ENCODE measurements around the gene ENAH. TPM values are rescaled to one million over a fixed set of nuclear protein-coding genes. Genes with fewer than 3 reads are reported as not detected.

Gene ENAH
- total RNA-seq, 2 donors from 2014 or later: 50.5 to 59.5 TPM

DNA sequence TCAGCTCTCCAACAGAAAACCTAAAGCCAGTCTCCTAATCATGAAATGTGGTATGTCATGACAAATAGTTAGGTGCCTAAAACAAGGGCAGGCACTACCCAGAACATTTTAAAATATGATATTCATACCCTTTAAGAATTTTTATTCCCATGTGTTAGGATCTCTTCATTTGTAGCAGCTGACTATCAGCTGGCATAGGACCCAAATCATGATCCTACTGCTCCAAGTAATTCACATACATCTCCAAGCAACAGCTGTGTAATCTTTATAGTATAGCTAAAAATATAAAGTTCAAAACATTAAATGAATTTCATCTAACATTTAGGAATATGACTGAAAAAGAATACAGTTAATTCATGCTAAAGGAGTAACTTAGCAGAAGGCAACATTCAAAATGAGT is 57.5 kb downstream of the ENAH start:
- H3K27ac ChIP-seq: no peak overlapping the region
- H3K27me3 ChIP-seq: no peaks in the 10 kb centered on the region
- peaks cover 0 to 4% of the 10 kb centered on the region in 2 donors for H3K9me3 ChIP-seq
- H3K36me3 ChIP-seq: no peaks in the 10 kb centered on the region
- TF ChIP-seq, protein P1, sequence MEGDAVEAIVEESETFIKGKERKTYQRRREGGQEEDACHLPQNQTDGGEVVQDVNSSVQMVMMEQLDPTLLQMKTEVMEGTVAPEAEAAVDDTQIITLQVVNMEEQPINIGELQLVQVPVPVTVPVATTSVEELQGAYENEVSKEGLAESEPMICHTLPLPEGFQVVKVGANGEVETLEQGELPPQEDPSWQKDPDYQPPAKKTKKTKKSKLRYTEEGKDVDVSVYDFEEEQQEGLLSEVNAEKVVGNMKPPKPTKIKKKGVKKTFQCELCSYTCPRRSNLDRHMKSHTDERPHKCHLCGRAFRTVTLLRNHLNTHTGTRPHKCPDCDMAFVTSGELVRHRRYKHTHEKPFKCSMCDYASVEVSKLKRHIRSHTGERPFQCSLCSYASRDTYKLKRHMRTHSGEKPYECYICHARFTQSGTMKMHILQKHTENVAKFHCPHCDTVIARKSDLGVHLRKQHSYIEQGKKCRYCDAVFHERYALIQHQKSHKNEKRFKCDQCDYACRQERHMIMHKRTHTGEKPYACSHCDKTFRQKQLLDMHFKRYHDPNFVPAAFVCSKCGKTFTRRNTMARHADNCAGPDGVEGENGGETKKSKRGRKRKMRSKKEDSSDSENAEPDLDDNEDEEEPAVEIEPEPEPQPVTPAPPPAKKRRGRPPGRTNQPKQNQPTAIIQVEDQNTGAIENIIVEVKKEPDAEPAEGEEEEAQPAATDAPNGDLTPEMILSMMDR (IDR thresholded peaks at IDR 0.05): no peak
- DNase-seq (ENCODE audit: low spot score): no peak
- no peak overlapping the region for H3K4me3 ChIP-seq
- peaks cover 0 to 49% of the 10 kb centered on the region in 2 donors for H3K4me1 ChIP-seq

DNA sequence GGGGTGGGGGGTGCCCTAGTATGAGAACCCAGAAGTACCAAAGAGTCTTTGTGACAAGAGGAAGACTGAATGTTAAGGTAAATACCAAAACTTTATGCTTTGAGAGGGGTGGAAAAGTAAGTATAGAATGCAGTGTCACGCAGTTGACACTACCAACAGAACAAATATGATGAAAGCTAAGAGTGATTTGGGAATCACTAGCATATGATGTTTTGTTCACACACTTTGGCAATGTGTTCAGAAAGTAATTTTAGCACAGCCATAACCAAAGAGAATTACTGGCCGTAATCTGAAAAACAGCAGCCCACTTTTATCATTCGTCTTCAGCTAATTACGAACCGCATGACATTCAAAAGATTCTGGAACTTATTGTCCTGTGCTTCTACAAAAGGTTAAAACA is 59.5 kb downstream of the ENAH start:
- Histone ChIP-seq H3K9me3 (no peaks in the 10 kb centered on the region), H3K27me3 (no peaks in the 10 kb centered on the region), H3K4me1 (peaks cover 0 to 50% of the 10 kb centered on the region in 2 donors), H3K4me3 (no peak overlapping the region), H3K36me3 (no peaks in the 10 kb centered on the region), H3K27ac (peak overlapping the region; percentile 40 to 69)
- TF ChIP-seq, protein P1 (IDR thresholded peaks at IDR 0.05): no peak
- DNase-seq (ENCODE audit: low spot score): no peak

DNA sequence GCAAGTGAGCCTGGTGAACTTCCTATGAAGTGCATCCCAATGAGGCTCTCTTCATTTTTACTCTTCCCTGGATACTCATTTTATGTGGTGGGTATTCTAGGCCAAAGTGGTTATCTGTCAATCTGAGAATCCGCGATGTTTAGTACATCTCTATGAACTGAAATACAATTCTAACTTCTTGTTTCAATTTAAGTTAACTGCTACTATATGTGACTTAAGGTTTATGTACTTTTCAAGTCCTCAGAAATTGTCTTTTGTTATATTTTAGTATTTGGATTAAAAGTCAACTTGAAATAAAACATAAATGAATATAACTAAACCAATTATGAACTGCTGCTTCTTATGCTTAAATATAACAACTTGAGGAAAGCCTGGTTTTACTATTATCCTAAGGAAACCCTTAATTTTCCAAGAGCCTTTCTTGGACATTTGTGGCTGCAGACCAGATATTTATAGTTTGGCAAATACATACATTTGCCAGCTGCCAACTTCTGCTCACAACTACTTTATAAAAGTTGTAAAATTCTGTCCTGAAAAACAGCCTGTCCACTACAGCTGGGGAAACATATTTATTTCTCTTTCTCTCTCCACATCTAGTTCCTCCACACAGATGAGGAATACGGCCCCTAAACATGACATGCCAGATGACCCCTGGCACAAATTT is 60.4 kb downstream of the ENAH start:
- TF ChIP-seq, protein P1 (IDR thresholded peaks at IDR 0.05): no peak
- H3K4me3 ChIP-seq: no peak overlapping the region
- H3K27ac ChIP-seq: peak overlapping the region; percentile 31 to 69
- no peak for DNase-seq (ENCODE audit: low spot score)
- no peaks in the 10 kb centered on the region for H3K9me3 ChIP-seq
- no peaks in the 10 kb centered on the region for H3K27me3 ChIP-seq
- peaks cover 0 to 50% of the 10 kb centered on the region in 2 donors for H3K4me1 ChIP-seq
- no peaks in the 10 kb centered on the region for H3K36me3 ChIP-seq

DNA sequence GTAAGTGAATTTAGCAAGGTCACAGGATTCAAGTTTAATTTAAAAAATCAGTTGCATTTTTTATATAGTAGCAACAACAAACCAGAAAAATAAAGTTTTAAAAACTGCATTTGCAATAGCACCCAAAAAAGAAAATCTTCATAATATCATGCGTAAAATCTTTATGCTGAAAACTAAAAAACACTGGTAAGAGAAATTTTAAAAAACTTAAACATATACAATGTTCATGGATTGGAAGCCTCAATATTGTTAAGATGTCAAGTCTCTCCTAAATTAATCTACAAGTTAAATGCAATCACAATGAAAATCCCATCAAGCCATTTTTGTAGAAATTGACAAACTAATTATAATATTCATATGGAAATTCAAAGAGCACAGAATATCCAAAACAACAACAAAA is 65.6 kb downstream of the ENAH start:
- H3K4me1 ChIP-seq: peaks cover 0 to 8% of the 10 kb centered on the region in 2 donors
- no peak overlapping the region for H3K27ac ChIP-seq
- H3K36me3 ChIP-seq: no peaks in the 10 kb centered on the region
- DNase-seq (ENCODE audit: low spot score): no peak
- TF ChIP-seq, protein P1 (IDR thresholded peaks at IDR 0.05): no peak
- peaks cover 0 to 5% of the 10 kb centered on the region in 2 donors for H3K9me3 ChIP-seq
- no peak overlapping the region for H3K4me3 ChIP-seq
- H3K27me3 ChIP-seq: no peaks in the 10 kb centered on the region

DNA sequence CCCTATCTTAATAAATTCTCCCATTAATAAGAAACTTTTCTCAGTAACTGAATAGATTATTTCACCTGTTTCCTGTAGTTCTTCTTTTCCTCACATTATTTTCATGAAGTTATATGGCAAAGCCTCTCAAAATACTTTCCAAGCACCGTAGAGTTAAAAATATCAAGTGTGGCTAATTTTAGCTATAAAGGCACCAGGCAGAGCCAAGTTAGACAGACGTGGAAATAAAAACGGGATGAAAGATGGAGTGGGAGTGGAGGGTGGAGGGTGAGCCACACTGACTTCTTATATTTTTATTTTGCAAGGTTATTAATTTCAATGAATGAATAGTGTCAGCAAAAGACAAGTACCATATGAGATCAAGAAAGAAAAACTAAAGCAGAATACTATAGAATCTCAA is 71.7 kb downstream of the ENAH start:
- no peak for DNase-seq (ENCODE audit: low spot score)
- Histone ChIP-seq H3K9me3 (no peaks in the 10 kb centered on the region), H3K36me3 (no peaks in the 10 kb centered on the region), H3K27ac (peak overlapping the region; percentile 55 to 70), H3K27me3 (no peaks in the 10 kb centered on the region), H3K4me3 (no peak overlapping the region), H3K4me1 (peaks cover 0 to 50% of the 10 kb centered on the region in 2 donors)
- TF ChIP-seq, protein P1 (IDR thresholded peaks at IDR 0.05): no peak
